Adrenal gland (tissue), 5 donors: Measurements from ENCODE around the gene ZDHHC16.

ENCODE experiments used
- CTCF ChIP-seq, 6 experiments: fragments of 450-650 bp in 4 of 6; fragments of 200-600 bp in 2 of 6; sonication (generic) in 1 of 6; IDR thresholded peaks; 1 replicate in 5 of 6; 2 replicates in 1 of 6; pipeline versions ENCODE4 v1.5.1 to v1.8.0; 2016 to 2021; ENCODE audit warnings: antibody characterized with exemption in 6 of 6, mild to moderate bottlenecking in 2 of 6, moderate library complexity in 1 of 6
- POLR2A ChIP-seq, 2 donors: fragments of 450-650 bp; IDR thresholded peaks; one replicate each; pipeline ENCODE4 v1.6.1; 2017; ENCODE audit warnings: antibody characterized with exemption in 2 of 2, mild to moderate bottlenecking in 2 of 2, moderate library complexity in 1 of 2
- donor health status: DM: no; HTN: no; CAD: no.

GRCh38 chr10:97462309-97462708 lies 16.3 kb downstream of the ZDHHC16 start:
- no peak for TF ChIP-seq CTCF (IDR thresholded peaks at IDR 0.05)
- TF ChIP-seq POLR2A (IDR thresholded peaks at IDR 0.05) = no peak
